Measurements from ENCODE around the gene PTPRG.

PTPRG gene

DNA sequence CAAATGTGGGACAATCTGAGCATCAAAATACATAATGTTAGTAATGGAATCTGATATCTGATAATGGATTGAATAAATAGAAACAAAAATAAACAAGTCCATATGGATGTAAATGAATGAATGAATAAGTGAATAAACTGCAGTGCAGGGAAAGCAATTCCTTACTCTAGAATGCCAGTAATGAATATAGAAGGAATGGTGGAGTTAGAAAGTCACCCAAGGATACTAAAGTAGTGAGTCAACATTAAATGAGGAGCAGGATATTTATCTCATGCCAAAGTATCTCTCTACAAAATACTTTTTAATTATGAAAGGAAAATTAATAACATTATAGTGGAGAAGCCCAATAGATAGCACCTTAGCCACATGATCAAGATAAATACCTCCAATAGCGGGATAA, 511.7 kb downstream of the PTPRG start:
- TF ChIP-seq, protein P1, sequence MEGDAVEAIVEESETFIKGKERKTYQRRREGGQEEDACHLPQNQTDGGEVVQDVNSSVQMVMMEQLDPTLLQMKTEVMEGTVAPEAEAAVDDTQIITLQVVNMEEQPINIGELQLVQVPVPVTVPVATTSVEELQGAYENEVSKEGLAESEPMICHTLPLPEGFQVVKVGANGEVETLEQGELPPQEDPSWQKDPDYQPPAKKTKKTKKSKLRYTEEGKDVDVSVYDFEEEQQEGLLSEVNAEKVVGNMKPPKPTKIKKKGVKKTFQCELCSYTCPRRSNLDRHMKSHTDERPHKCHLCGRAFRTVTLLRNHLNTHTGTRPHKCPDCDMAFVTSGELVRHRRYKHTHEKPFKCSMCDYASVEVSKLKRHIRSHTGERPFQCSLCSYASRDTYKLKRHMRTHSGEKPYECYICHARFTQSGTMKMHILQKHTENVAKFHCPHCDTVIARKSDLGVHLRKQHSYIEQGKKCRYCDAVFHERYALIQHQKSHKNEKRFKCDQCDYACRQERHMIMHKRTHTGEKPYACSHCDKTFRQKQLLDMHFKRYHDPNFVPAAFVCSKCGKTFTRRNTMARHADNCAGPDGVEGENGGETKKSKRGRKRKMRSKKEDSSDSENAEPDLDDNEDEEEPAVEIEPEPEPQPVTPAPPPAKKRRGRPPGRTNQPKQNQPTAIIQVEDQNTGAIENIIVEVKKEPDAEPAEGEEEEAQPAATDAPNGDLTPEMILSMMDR (conservative IDR thresholded peaks at IDR 0.05), result no peak
- H3K27ac ChIP-seq, result no peak overlapping the region

DNA sequence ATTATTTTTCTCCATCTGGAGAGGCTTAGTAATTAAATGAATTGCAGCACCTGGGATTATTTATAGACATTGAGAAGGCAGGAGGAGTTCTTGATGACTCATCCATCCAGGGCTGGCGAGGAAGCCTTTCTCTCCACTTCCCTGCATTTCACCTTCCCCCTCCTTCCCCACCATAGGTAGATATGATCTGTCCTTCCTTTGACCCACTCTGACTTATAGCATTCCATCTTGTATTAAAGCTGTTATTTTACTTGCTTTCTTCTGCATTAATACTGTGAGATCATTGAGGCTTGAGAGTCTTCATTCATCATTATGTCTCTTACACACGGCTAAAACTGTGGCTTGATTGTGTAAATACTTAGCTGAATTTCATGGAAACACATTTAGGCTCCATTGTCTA, 523.2 kb downstream of the PTPRG start:
- TF ChIP-seq, protein P1 (conservative IDR thresholded peaks at IDR 0.05), result no peak
- no peak overlapping the region for H3K27ac ChIP-seq

DNA sequence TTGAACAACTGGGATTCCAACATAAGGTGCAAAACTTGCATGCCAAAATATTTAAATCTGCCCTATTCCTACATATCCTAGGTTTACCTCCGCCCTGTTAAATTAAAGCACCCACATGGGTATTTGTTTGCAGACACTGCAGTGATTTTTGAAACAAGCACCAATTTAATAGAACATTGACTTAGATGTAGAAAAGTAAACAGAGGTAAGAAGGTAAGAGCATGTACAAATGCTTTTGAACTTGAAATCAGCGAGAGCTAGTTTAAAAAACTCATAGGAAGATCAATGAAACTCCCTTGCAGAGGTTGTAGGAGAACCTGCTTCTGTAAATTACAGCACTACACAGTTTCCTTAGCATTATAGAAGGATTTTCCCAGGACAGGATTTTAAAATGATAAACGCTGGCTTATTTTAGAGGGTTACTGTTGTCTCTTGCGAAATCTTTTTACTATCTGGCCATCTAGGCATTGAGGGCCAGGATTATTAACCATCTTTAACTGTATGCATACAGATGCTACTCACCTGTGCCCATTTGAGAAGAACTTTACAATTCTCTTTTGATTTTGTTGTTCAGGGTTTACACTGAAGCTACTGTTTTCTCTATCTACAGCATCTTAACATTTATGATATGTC, 527.2 kb downstream of the PTPRG start:
- no peak overlapping the region for H3K27ac ChIP-seq
- TF ChIP-seq, protein P1 (conservative IDR thresholded peaks at IDR 0.05), result no peak

DNA sequence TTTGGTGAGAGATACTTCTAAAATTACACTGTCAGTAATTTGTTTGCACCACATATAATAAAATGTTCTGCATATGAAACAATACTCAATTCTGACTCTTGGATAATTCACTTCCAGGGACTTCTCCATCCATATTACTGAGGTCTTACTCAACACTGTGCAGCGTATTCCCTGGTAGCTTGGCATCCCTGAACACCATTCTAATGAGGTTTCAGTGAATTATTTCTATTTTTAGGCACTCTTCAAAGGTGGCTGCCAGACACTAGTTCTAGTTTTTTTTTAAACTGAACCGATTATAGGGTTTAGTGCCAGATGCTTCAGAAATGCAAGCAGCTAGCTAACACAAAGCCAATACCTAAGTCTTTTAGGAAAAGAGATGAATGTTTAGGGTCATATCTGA, 528.7 kb downstream of the PTPRG start:
- no peak overlapping the region for H3K27ac ChIP-seq
- TF ChIP-seq, protein P1 (conservative IDR thresholded peaks at IDR 0.05), result no peak

DNA sequence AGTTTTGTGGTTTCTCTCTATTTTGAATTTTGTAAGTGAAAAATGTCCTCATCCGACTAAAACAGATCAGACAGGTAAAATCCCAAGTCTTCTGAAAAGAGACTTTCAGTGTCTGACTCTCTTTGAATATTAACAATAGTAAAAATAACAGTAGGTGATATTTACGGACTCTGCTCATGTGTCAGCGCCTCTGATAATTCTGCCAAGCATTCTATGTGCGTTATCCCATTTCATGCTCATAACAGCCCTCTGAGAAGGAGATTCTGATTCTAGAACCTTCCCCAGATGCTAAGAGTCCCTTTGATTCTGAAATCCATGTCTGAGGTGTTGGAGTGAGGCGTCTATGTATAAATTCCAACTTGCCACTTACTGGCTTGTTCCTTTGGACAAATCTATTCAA, 529.1 kb downstream of the PTPRG start:
- H3K27ac ChIP-seq, result no peak overlapping the region
- TF ChIP-seq, protein P1 (conservative IDR thresholded peaks at IDR 0.05), result no peak

DNA sequence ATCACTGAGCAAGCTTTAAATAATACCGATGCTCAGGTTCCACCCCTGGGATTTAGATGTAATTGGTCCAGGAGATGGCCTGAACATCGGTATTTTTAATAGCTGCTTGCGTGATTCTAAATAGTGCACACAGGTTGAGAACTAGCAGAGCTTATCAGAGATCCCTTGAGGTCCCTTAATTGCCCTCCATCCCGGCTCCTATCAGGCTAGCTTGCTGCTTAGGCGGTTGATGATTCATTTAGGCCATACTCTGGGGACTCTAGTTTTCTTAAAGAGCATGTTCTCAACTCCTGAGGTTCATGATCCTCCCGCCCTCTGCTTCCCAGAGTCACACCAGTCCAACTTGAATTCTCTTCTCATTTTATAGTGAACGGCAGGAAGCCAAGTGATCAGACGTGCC, 531.7 kb downstream of the PTPRG start:
- TF ChIP-seq, protein P1 (conservative IDR thresholded peaks at IDR 0.05), result no peak
- H3K27ac ChIP-seq, result no peak overlapping the region

DNA sequence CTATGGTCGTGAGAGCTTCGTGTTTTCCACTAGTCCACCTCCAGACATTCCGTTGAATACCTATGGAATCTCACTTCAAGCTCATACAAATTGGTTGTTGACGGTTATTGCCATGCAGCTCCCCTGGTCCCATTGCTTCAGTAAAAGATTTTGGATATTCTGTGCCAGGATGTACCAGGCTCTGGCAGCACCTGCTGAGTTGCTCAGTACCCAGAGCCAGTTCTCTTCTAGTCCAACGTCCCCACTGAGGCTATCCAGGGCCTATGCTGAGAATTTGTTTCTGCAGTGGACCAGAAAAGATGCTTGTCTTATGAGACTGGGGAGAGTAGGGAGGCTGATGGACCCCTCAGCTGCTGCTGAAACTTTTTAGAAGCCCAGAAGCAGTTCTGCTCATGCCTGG, 533.1 kb downstream of the PTPRG start:
- TF ChIP-seq, protein P1 (conservative IDR thresholded peaks at IDR 0.05), result no peak
- H3K27ac ChIP-seq, result no peak overlapping the region

All from VCaP (cell line).